ENCODE results near the gene TMEM141.
"Not testable (repeated sequence)": the region's sequence is repeated elsewhere in the genome, so short reads cannot be mapped to it uniquely, and the experiment has no call there.

The TMEM141 gene

GRCh38 chr9:136773386-136774044, 17.6 kb upstream of the TMEM141 start:
- in situ Hi-C loops (cut with MboI; ENCODE audit: low sequenced_read_pairs): no loop called here

- in situ Hi-C loops (cut with MboI; ENCODE audit: low sequenced_read_pairs): no loop called here
These were observed 16.6 kb upstream of the TMEM141 start for GRCh38 chr9:136774416-136775045.

DNA sequence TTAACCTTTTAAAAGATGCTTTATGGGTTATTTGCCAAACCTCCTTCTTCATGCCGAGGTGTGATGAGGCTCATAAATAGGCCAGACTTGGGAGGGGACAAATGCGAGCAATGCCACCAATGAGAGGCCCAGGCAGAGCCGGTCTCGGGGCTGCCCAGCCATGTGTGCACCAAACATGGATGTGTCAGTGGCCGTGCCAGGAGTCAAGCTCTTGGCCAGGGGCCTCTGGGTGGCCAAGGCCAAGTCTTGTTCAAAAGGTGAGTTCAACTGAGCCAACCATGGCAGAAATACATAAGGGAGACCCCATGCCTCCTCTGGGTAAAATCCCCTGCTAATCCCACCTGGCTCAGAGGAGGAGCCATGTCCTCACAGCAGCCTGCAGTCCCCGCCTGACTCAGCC, 16.0 kb upstream of the TMEM141 start:
- in situ Hi-C loops (cut with MboI; ENCODE audit: low sequenced_read_pairs): no loop called here

GRCh38 chr9:136776947-136777346, 14.2 kb upstream of the TMEM141 start:
- in situ Hi-C loops (cut with MboI; ENCODE audit: low sequenced_read_pairs): no loop called here

DNA sequence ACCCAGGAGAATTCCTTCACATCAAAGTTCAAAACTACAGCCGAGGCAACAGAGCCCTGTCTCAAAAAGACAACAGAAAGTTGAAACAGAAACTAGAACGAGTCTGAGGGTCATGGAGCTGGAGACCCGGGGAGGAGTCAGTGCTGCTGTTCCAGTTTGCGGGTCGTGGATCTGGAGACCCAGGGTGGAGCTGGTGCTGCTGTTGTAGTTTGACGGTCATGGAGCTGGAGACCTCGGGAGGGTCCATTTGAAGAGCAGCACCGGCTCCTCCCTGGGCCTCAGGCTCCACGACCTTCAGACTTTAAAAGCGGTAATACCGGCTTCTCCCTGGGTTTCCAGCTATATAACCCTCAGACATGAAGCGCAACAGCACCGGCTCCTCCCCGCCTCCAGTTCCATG, 13.8 kb upstream of the TMEM141 start:
- in situ Hi-C loops (cut with MboI; ENCODE audit: low sequenced_read_pairs): no loop called here

GRCh38 chr9:136779808-136780207, 11.3 kb upstream of the TMEM141 start:
- in situ Hi-C loops (cut with MboI; ENCODE audit: low sequenced_read_pairs): no loop called here

- in situ Hi-C loops (cut with MboI; ENCODE audit: low sequenced_read_pairs): no loop called here
These were observed 8.7 kb upstream of the TMEM141 start for GRCh38 chr9:136782452-136782851.

DNA sequence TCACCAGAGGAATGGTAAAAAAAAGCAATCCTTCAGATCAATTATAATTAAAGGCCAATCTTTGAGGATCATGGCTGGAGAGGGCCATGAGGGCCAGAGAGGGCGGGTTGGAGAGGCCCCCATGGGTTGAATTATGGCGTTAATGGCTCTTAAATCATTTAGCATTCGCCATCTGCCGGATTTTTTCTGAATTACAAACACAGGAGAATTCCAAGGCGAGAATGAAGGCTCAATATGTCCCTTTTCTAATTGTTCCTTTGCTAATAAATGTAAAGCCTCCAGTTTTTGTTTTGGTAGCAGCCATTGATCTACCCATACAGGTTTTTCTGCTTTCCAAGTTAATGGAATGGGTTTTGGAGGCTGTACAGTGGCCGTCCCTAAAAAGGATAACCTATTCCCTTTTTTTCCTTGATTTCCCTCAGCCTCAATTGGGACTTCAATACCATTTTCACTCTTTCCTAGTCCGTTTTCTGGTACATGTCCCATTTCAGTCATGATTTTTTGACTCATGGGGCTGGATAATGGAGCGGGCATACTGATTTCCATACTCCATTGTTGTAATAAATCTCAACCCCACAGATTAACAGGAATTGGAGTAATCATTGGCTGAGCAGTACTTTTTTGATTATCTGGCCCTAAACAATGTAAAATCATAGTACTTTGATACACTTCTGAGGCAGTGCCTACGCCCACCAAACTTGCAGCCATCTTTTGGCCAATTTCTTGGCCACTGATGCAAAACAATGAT, 6.7 kb upstream of the TMEM141 start:
- in situ Hi-C loops (cut with MboI; ENCODE audit: low sequenced_read_pairs): no loop called here

DNA sequence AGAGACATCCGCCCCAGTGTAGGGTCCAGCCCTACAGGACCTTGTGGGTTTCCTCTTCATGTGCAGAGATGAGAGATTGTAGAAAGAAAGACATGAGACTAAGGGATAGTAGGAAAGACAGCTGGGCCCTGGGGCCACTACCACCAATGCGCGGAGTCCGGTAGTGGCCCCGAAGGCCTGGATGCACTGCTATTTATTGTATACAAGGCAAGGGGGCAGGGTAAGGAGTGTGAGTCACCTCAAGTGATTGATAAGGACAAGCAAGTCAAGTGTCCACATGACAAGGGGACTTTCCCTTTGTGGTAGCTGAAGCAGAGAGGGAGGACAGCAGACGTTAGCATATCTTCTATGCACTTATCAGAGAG, 6.2 kb upstream of the TMEM141 start:
- in situ Hi-C loops (cut with MboI; ENCODE audit: low sequenced_read_pairs): no loop called here

DNA sequence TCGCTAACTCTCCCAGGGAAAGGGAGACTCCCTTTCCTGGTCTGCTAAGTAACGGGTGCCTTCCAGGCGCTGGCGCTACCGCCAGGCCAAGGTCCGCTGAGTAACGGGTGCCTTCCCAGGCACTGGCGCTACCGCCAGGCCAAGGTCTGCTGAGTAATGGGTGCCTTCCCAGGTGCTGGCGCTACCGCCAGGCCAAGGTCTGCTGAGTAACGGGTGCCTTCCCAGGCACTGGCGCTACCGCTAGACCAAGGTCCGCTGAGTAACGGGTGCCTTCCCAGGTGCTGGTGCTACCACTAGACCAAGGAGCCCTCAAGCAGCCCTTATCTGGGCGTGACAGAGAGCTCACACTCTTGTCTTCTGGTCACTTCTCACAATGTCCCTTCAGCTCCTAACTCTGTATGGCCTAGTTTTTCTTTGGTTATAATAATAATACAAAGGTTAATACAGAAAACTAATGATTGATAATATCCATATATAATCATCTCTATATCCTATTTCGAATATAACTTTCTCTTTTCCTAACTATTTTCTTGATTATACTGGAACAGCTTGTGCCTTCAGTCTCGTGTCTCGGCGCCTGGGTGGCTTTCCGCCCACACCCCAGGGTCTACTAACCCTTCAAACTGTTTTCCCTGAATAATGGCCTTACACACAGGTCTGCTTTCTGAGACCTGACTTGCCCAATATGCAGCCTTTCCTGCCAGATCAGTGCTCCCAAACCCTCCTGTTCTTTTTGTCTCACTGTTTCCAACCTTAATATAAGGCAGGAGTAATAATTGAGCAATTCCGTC, 5.4 kb upstream of the TMEM141 start:
- in situ Hi-C loops (cut with MboI; ENCODE audit: low sequenced_read_pairs): not testable (repeated sequence)

- in situ Hi-C loops (cut with MboI; ENCODE audit: low sequenced_read_pairs): no loop called here
These were observed 4.7 kb upstream of the TMEM141 start for GRCh38 chr9:136786451-136786850.

- in situ Hi-C loops (cut with MboI; ENCODE audit: low sequenced_read_pairs): not testable (repeated sequence)
These were observed 4.2 kb upstream of the TMEM141 start for GRCh38 chr9:136786983-136787382.

DNA sequence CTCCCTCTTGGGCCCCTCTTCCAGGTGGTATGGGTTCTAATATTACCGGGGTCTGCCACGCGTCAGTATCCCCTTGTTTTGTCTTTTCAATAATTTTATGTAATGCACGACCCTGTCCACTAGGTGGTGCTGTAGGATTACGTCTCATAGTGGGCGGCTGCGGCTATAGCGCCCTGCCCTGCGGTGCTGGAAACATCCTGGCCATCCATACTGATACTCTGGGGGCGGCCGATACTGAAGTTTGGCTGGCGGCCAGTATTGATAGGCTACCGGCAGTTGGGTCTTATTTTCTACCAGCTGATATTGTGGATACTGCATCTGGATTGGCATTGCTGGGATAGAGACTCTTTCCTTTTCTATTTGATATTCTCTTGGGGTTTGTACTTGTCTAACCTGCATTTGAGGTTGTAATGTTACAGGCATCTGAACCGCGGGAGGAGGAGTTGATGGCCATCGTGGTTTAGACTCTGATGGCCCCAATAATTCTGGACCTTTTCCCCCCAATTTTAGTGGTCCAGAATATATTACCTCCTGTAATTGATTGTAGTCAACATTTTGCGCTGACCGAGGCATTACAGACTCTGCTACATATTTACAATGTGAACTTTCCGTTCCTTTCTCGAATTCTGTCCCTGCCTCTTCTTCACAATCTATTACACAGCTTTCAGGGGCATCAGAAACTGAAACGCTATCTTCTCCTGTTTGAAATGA, 3.3 kb upstream of the TMEM141 start:
- in situ Hi-C loops (cut with MboI; ENCODE audit: low sequenced_read_pairs): no loop called here

DNA sequence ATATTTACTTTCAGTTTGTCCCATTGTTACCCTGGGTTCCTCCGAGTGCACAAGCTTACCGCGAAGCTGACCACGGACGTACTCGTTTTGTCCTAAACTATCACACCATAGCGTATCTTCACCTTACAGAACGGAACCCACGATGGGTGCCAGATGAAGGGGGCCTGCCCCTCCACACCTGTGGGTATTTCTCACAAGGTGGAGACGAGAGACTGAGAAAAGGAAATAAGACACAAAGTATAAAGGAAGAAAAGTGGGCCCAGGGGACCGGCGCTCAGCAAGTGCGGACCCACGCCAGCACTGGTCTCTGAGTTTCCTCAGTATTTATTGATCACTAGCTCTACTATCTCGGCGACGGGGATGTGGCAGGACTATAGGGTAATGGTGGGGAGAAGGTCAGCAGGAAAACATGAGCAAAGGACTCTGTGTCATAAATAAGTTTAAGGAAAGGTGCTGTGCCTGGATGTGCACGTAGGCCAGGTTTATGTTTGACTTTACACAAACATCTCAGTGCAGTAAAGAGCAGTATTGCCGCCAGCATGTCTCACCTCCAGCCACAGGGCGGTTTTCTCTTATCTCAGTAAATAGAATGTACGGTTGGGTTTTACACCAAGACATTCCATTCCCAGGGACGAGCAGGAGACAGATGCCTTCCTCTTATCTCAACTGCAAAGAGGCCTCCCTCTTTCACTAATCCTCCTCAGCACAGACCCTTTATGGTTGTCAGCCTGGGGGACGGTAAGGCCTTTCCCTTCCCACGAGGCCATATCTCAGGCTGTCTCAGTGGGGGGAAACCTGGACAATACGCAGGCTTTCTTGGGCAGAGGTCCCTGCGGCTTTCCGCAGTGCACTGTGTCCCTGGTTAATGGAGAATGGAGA, 2.3 kb upstream of the TMEM141 start:
- in situ Hi-C loops (cut with MboI; ENCODE audit: low sequenced_read_pairs): not testable (repeated sequence)

DNA sequence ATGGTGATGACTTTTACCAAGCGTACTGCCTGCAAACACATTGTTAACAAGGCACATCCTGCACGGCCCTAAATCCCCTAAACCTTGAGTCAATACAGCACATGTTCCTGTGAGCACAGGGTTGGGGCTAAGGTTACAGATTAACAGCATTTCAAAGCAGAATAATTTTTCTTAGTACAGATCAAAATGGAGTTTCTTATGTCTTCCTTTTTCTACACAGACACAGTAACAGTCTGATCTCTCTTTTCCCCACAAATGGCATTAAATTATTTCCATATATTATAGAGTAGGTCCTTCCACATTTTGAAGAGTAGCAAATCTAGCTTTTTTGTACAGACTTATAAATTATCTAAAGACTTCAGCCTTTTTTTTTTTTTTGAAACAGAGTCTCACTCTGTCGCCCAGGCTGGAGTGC, 1.6 kb upstream of the TMEM141 start:
- in situ Hi-C loops (cut with MboI; ENCODE audit: low sequenced_read_pairs): no loop called here

DNA sequence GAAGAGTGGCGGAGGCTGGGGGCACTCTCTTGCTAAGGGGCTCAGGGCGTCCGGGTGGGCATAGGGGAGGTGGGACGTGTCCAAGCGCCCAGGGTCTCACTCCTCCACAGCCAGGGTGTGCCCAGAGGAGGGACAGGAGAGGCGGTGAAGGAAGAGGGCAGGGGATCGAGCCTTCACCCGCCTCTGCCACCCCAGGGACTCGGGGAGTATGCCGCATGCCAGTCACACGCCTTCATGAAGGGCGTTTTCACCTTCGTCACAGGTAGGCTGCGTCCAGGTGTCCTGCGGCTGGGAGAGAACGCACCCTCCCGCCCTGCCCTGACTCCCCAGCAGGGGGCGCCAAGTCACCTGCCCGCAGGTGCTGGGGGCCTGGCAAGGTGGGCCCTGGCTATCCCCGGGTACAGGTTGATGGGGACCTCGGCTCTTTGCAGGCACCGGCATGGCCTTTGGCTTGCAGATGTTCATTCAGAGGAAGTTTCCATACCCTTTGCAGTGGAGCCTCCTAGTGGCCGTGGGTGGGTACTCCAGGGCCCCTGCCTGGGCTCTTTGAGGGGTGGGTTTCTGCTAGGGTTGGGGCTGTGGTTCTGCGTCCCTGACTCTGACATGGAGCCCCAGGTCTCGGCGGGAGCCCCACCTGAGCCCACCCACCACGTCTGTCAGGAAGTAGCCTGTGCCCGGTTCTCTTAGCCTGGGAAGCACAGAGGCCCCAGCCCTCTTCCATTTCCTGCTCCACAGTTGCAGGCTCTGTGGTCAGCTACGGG, 552 bp downstream of the TMEM141 start:
- in situ Hi-C loops (cut with MboI; ENCODE audit: low sequenced_read_pairs): no loop called here

GRCh38 chr9:136792321-136793085, 1.4 kb downstream of the TMEM141 start:
- in situ Hi-C loops (cut with MboI; ENCODE audit: low sequenced_read_pairs): no loop called here

Measured in hTERT RPE-1 (cell line).